GM19239 (cell line): ENCODE measurements around the gene ASS1.

ENCODE experiments used
- DNase-seq: peaks from one replicate; pipeline ENCODE4 v3.0.0; 2011; ENCODE audit warnings: low spot score; ENCODE audit not compliant: insufficient read length
- FAIRE-seq: peaks from 2 replicates; lab custom pipeline; 2011; peaks lifted over from hg19 to GRCh38; lab: Jason Lieb, UNC

ASS1 gene

DNA sequence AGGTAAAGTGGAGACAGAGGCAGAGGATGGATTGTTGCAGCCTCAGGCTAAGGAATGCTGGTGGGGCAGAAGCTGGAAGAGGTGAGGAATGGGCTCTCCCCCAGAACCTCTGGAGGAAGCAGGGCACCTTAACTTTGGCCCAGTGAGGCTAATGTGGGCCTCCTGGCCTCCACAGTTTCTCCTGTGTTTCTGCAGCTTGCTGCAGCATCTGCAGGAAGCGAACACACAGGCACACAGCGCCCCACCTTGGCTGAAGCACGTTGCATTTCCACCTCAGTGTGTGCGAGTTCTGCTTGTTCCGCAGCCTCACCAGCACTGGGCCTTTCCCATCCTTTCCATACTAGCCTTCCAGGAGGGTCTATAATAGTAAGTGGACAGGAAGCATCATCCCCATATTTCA, 27.2 kb upstream of the ASS1 start:
- DNase-seq: no peak
- FAIRE-seq: no peak

DNA sequence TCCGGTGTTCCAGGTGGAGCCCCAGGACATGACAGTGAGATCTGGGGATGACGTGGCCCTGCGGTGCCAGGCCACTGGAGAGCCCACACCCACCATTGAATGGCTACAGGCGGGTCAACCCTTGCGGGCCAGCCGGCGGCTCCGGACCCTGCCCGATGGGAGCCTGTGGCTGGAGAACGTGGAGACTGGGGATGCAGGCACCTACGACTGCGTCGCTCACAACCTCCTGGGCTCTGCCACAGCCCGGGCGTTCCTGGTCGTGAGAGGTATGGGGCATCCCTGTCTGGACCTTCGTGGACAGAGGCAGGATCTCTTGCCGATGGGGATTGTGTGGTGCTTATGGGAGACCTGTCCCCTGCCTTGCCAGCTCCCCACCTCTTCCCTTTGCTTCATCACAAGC, 26.0 kb upstream of the ASS1 start:
- DNase-seq: no peak
- FAIRE-seq: no peak

DNA sequence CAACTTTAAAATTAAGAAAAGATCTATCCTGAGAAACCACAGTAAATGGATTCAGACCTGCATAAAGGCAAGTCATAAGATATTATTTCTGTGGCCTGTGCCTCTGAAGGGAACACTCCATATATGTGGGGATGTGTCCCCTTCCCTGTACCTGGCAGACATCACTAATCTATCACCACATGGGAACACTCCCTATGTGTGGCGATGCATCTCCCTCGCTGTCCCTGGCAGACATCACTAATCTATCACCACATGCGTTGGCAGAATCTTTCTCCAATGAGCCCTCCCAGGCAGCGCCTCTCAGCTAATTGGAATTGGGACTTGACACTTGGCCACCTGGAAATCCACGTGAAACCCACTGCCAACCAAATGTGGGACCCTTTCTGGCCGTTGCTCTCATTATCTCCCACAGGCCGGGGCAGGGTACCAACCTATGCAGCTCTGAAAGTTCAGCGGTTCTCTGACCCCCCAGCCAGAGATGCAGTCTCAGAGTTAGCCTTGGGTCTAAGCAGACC, 25.2 kb upstream of the ASS1 start:
- FAIRE-seq (no peak), DNase-seq (no peak)

DNA sequence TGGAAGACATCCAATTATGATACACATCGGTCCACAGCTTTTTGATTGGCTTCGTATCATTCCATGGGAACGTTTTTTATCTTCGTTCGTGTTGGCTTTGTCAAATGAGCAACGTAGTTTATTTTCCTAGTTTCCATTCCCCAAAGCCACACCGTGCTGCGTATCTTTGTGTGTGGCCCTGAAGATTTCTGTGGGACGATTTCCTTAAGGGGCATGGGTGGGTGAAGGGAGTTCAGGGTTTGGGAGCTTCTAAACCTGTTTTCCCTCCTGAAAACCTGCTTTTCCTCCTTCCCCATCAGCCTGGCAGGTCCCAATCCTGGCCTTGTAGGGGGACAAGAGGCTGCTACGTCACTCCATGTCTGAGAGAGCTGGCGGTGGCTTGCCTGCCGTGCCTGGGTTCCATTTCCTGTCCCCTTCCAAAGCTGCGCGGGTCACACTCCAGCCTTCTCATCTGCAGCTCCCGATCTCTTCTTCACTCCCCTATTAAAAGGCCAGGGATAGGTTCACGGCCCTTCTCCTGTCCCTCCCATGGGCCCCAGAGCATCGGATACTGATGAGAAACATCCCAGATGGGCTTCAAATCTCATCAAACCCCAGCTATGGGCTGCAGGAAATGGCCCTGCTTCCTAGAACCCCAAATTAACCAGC, 23.5 kb upstream of the ASS1 start:
- FAIRE-seq (no peak), DNase-seq (no peak)

DNA sequence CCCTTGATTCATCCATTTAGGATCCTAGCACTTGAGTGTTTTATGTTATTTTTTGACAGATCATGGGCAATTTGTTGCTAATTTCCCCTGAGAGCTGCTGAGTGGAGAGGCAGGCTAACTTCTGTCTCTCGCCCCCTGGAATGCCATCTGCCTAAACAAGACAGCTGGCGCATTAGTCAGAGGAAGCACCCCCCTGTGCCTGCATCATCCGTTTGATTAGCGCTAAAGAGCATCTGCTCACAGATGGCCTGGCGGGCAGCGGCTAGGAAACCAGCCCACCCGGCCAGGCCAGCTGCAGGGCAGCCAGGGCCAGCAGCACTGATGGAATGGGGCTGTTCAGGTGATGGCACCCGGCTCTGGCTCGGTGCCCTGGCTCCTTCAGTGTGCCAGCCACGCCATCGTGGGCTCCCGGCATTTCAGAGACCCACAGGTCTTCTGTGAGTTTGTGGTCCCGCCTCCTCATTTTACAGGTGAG, 22.9 kb upstream of the ASS1 start:
- FAIRE-seq (no peak), DNase-seq (no peak)

DNA sequence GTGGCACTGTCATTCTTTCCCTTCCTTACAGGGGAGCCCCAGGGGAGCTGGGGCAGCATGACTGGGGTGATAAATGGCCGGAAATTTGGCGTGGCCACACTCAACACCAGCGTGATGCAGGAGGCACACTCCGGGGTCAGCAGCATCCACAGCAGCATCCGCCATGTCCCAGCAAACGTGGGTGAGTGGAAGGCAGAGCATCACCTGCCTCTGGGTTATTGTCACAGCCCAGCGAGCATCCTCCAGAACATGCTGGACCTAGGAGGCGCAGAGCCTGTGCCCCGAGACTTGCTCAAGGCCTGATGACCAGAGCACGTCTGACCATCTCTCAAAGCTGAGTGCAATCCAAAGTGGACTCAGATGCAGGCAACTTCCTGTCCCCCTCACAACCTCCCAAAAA, 22.2 kb upstream of the ASS1 start:
- no peak for FAIRE-seq
- DNase-seq: no peak

DNA sequence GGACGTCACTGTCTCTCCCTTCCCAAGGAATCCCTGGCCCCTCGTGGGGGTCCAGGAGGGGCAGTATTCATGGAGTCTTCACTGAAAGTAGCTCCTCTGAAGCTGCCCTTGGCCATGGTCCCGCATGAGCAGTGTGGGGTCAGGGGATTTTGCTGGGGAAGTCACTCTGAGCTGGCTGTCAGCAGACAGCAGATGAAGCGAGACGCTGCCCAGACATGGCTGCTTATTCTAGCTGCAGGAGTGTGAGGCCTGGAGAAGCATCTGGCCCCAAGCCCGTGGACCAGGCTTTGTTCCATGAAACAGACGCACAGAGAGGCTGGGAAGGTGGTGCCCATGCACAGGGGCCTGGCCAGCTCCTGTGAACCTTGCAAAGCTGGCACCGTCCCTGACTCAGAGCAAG, 21.5 kb upstream of the ASS1 start:
- no peak for FAIRE-seq
- no peak for DNase-seq

DNA sequence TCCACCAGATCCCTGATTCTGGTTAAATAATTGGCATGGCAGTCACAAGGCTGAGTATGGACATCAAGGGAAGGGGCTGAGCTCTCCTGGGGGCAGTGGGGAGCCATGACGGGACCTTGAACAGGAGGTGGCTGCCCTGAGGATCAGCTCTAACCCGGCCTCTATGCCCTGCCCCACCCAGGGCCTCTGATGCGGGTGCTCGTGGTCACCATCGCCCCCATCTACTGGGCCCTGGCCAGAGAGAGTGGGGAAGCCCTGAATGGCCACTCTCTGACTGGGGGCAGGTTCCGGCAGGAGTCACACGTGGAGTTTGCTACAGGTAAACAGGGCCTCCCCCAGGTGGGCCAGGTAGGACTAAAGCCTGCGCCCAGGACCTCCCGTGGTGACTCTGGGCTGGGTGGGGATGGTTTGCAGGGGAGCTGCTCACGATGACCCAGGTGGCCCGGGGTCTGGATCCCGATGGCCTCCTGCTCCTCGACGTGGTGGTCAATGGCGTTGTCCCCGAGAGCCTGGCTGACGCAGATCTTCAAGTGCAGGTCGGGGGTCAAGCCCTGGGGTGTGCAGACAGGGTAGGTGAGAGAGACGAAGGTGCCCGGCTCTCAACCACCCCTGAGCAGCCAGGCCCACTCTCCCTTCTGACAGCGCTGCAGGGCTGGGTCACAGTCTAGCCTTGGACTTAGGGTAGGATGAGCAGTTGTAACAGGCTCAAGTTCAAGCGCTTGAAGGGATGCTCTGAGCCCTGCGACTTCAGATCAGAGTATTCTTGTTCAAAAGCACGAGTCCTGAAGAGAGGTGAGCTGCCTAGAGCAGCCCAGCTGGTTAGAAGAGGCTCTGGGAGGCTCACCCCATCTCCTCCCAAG, 19.9 kb upstream of the ASS1 start:
- no peak for FAIRE-seq
- no peak for DNase-seq

DNA sequence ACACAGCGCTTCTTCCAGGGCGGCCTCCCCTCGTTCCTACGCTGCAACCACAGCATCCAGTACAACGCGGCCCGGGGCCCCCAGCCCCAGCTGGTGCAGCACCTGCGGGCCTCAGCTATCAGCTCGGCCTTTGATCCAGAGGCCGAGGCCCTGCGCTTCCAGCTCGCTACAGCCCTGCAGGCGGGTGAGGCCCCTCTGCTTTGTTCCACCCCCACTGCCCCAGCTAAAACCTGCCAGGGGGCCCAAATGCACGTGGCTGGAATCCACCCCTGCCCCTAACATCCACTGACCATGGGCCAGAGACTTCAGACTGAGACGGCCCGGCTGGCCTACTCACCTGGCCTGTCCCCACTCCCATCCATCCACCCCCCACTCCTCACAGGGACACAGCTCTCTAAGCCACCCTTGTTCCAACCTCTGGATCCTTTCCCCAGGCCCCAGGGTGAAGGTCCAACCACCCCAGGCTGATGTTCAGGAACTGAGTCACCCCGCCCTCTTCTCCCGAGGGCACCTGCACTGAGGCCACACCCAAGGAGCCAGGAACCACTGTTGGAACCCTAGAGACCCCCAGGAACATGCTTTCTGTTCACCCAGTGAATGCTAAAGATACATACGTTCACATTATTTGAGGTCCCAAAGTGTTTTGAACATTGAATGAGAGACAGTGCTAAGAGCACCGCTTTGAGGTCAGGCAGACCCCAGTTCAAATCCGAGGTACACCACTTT, 18.9 kb upstream of the ASS1 start:
- DNase-seq (no peak), FAIRE-seq (no peak)

DNA sequence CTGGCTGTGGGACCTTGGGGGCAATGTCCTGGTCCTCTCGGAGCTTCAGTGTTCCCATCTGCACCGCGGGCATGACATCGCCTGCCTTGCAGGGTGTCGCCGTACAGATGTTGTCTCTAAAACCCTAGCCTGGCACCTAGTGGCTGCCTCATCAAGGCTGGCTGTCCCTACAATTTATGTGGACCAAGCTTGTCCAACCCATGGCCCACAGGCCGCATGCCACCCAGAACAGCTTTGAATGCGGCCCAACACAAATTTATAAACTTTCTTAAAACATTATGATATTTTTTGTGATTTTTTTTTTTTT, 18.3 kb upstream of the ASS1 start:
- no peak for DNase-seq
- FAIRE-seq: no peak

DNA sequence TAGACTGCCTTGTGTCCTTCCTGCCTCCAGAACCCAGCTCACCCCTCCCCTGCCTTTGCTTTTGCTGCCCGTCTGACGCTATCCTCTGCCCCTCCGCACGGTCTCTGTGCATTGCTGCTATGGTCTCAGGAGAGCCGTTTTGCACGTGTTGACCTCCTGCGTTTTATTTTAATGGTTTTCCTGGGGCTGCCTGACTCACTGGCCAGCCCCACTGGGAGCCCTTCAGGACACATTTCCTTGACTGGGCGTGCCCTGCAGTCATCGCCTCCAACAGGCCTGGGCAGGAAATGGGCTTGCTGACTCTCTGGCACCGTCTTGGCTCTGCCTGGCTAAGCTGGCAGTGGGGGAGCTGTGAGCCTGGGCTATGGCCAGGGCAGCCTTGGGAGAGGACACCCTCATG, 17.9 kb upstream of the ASS1 start:
- FAIRE-seq: no peak
- no peak for DNase-seq

DNA sequence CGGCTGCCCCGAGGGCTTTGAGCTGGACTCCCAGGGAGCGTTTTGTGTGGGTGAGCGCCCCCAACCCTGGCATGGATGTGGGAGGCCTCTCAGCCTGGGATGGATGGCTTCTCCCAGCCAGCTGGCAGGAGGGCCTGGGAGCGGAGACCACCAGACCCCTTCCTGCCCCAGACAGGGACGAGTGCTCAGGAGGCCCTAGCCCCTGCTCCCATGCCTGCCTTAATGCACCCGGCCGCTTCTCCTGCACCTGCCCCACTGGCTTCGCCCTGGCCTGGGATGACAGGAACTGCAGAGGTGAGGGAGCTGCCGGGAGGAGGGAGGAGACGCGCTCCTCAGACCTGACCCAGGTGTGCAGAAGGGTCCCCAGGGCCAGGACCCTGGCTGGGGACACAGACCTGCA, 17.4 kb upstream of the ASS1 start:
- FAIRE-seq: no peak
- DNase-seq: no peak

DNA sequence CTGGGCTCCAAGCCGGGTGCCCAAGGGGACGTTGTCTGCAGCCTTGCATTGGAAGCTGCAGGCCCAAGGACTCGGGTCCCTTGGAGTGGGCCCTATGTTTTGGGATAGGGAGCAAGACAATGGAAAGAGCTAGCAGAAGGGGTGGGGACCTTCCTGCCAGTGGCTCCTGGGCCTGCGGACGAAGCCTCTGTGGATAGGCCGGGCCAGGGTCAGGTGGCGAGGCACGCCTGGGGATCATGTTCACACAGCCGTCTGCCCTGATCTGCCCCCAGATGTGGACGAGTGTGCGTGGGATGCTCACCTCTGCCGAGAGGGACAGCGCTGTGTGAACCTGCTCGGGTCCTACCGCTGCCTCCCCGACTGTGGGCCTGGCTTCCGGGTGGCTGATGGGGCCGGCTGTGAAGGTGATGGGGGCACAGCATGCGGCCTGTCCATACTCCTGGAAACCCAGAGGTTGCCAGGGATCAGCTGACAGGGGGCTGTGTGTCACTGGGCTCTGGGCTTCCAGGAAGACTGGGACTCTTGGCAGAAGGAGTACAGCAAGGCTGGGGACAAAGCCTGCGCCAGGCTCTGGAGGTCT, 16.6 kb upstream of the ASS1 start:
- DNase-seq (no peak), FAIRE-seq (no peak)

DNA sequence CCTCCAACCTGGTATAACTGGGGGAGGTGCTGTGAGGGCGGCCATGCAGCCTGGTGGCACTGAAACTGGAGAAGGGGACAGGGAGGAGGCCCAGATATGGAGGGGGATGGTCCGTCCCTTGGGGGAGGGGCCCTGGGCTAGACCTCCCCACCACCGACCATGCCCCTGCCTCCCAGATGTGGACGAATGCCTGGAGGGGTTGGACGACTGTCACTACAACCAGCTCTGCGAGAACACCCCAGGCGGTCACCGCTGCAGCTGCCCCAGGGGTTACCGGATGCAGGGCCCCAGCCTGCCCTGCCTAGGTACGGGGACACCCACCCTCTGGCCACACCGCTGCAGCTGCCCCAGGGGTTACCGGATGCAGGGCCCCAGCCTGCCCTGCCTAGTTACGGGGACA, 15.4 kb upstream of the ASS1 start:
- FAIRE-seq: no peak

DNA sequence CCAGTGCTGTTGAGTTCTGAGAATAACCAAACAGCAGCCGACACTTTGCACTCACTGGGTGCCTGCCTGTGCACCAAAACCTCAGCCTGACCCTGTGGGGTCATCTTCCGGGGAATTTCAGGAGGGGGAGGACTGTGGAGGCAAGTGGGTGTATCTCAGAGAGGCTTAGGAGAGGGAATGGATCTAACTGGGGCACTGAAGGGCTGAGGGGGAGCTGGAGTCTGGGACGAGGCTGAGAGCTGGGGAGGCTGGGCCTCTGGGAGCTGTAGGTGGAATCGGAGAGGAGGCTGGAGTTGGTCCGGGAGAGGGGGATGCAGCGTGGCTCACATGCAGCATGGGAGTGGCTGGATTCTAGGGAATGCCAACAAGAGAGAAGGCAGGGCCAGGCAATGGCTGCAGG, 14.9 kb upstream of the ASS1 start:
- DNase-seq: no peak
- no peak for FAIRE-seq

More for the DNA sequence above, 15.4 kb upstream of the ASS1 start:
- no peak for DNase-seq

DNA sequence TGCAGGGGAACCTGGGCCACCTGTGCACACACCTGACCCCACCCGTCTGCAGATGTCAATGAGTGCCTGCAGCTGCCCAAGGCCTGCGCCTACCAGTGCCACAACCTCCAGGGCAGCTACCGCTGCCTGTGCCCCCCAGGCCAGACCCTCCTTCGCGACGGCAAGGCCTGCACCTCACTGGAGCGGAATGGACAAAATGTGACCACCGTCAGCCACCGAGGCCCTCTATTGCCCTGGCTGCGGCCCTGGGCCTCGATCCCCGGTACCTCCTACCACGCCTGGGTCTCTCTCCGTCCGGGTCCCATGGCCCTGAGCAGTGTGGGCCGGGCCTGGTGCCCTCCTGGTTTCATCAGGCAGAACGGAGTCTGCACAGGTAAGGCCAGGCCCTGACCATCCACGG, 14.5 kb upstream of the ASS1 start:
- DNase-seq (no peak), FAIRE-seq (no peak)

DNA sequence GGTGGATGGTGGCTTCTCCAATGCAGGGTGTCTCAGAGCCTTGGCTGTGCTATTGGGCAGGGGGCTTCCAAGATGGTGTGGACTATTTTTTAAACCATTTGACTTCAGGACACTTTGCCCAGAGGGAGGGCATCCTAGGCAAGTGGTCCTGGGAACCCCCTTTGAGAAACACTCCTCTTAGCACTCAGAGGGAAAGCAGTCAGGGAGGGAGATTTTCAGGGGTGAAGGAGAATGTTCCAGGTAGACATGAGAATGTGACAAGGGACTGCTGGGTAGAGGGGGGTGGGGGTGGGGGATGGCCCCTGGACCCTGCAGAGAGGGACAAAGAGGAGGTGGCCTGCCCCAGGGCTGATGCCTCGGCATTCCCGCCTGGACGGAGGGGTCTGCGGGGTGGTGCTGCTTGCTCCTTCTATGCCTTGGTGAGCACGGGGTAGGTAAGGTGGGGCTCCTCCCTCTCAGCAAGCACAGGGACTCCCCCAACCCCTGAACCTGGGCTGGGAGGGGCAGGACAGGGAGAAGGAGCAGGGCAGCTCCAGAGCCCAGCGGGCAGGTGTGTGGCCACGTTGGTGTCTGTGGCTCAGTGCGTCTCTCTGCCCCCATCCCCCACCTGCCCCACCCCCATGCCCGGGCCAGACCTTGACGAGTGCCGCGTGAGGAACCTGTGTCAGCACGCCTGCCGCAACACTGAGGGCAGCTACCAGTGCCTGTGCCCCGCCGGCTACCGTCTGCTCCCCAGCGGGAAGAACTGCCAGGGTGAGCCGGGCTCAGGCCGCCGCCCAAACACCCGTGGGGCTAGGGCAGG, 13.8 kb upstream of the ASS1 start:
- DNase-seq (no peak), FAIRE-seq (no peak)

DNA sequence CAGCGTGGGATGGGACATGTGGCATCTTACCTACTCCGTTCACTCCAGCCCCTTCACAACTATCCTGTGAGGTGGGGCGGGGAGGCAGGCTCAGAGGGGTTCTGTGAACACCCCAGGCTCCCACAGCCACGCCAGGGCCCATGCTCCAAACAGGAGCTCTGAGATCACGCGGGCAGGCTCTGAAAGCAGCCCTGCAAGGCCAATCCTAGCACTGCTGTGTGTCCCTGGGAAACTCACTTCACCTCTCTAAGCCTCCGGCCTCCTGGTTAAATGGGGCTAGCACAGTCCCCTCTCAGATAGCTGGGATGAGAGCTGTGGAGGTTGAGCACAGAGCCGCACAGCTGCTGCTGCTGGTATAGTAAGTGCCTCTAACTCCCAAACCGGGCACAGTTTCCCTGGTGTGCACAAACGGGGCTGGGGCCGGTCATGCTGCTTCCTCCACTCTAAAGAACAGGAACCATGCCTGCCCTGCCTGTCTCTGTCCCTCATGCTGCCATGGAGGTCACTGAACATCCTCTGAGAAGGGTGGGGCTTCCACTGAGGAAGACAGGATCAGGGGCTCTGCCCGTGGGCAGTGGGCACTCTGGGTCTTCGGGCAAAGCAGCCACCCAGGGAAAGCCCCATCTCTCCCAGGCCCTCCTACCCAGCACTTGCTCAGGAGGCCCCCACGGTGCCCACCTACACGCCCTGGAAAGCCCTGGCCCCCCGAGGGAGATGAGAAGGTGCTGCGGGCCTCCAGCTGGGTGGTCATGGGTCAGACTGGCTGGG, 13.0 kb upstream of the ASS1 start:
- no peak for DNase-seq
- no peak for FAIRE-seq

DNA sequence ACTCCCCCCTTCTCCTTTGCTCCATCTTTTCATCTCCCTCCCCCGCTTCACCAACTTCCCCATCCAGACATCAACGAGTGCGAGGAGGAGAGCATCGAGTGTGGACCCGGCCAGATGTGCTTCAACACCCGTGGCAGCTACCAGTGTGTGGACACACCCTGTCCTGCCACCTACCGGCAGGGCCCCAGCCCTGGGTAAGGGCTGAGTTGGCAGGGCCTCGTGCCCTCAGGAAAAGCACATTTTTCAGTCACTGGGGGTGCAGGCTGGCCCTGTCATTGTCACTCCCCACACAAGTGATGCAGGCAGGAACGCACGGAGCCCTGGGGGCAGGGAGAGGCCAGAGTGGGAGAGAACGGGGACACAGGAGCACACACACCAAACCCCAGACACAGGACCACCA, 12.4 kb upstream of the ASS1 start:
- DNase-seq: no peak
- FAIRE-seq: no peak
